SK-N-SH (cell line): ENCODE results near the gene SH3PXD2A. TPM values are rescaled to one million over a fixed set of nuclear protein-coding genes. Genes with fewer than 3 reads are reported as not detected.

ENCODE experiments used
- CTCF ChIA-PET: fragments of 300-600, 350-600 bp; formaldehyde crosslinking; extraction: SDS; loops from one replicate; lab custom pipeline; 2021; lab: Yijun Ruan, JAX
- POLR2A ChIA-PET: fragments of 350-600 bp; sonication (Branson Sonifier 250); formaldehyde crosslinking; extraction: SDS; loops from one replicate; lab custom pipeline; 2020; ENCODE audit warnings: antibody characterized with exemption, inconsistent platforms; lab: Yijun Ruan, JAX
- DNase-seq: peaks from one replicate; pipeline ENCODE4 v3.0.0; 2012
- H2AFZ ChIP-seq: fragments of 200-600 bp; sonication (generic); 2 replicates; pipeline ENCODE4 v1.8.1; 2016; ENCODE audit warnings: antibody characterized with exemption, mild to moderate bottlenecking, low read depth
- H3F3A ChIP-seq: fragments of 200-600 bp; sonication (generic); replicated peaks from 2 replicates; pipeline ENCODE3; 2016; ENCODE audit warnings: antibody characterized with exemption, mild to moderate bottlenecking; ENCODE audit not compliant: insufficient read depth
- H3K27ac ChIP-seq, 2 experiments: fragments of 200-500 bp in 1 of 2; fragments of 200-600 bp in 1 of 2; sonication (Bioruptor generic) in 1 of 2; sonication (generic), shearing (Covaris generic) in 1 of 2; 2 replicates each; pipeline versions ENCODE4 v1.5.1 to v1.6.1; 2014 to 2016; ENCODE audit warnings: low read depth in 2 of 2, inconsistent platforms in 1 of 2, low read length in 1 of 2, mild to moderate bottlenecking in 1 of 2, mixed read lengths in 1 of 2
- H3K27me3 ChIP-seq: fragments of 200-600 bp; sonication (generic), shearing (Covaris generic); 2 replicates; pipeline ENCODE4 v1.6.1; 2016; ENCODE audit warnings: mixed run types; ENCODE audit not compliant: insufficient read depth
- H3K36me3 ChIP-seq, 2 experiments: fragments of 200-500 bp in 1 of 2; fragments of 200-600 bp in 1 of 2; sonication (Bioruptor generic) in 1 of 2; sonication (generic) in 1 of 2; replicated peaks in 1 of 2; 2 replicates each; pipeline versions ENCODE3 to v1.5.1; 2014 to 2016; ENCODE audit warnings: low read length in 1 of 2, mild to moderate bottlenecking in 1 of 2; ENCODE audit not compliant: insufficient read depth in 2 of 2, control insufficient read depth in 1 of 2
- H3K4me1 ChIP-seq, 2 experiments: fragments of 200-500 bp in 1 of 2; fragments of 200-600 bp in 1 of 2; sonication (Bioruptor generic) in 1 of 2; sonication (generic), shearing (Covaris generic) in 1 of 2; 2 replicates each; pipeline versions ENCODE4 v1.5.1 to v1.6.1; 2014 to 2016; ENCODE audit warnings: low read depth in 1 of 2, low read length in 1 of 2, mixed run types in 1 of 2; ENCODE audit not compliant: insufficient read depth in 2 of 2, control insufficient read depth in 1 of 2
- H3K4me2 ChIP-seq: fragments of 200-600 bp; sonication (generic), shearing (Covaris generic); 2 replicates; pipeline ENCODE4 v1.6.1; 2017; ENCODE audit warnings: mixed run types
- H3K4me3 ChIP-seq, 2 experiments: fragments of 200-500 bp in 1 of 2; fragments of 200-600 bp in 1 of 2; sonication (Bioruptor generic) in 1 of 2; sonication (generic), shearing (Covaris generic) in 1 of 2; 2 replicates each; pipeline versions ENCODE4 v1.5.1 to v1.8.1; 2014 to 2016; ENCODE audit warnings: low read depth in 2 of 2, inconsistent platforms in 1 of 2, low read length in 1 of 2, mild to moderate bottlenecking in 1 of 2, mixed read lengths in 1 of 2, moderate library complexity in 1 of 2
- H3K79me2 ChIP-seq: fragments of 200-600 bp; sonication (generic); 2 replicates; pipeline ENCODE4 v1.8.1; 2017; ENCODE audit warnings: mild to moderate bottlenecking; ENCODE audit not compliant: insufficient read depth
- H3K9ac ChIP-seq: fragments of 200-600 bp; sonication (generic); 2 replicates; pipeline ENCODE4 v1.6.1; 2017; ENCODE audit warnings: mixed run types
- H3K9me2 ChIP-seq: fragments of 200-600 bp; sonication (generic); 2 replicates; pipeline ENCODE4 v1.6.1; 2017; ENCODE audit warnings: mixed run types
- H3K9me3 ChIP-seq: fragments of 200-600 bp; sonication (generic); 2 replicates; pipeline ENCODE4 v1.6.1; 2017; ENCODE audit warnings: mixed run types, mild to moderate bottlenecking, moderate library complexity
- H4K20me1 ChIP-seq: fragments of 200-600 bp; sonication (generic); 2 replicates; pipeline ENCODE4 v1.6.1; 2017; ENCODE audit warnings: mild to moderate bottlenecking, mixed run types; ENCODE audit not compliant: insufficient read depth
- CTCF ChIP-seq: fragments of 200-600 bp; sonication (generic); IDR thresholded peaks from 2 replicates; pipeline ENCODE4 v1.6.1; 2017; ENCODE audit warnings: antibody characterized with exemption, mild to moderate bottlenecking, moderate library complexity
- ELF1 ChIP-seq: IDR thresholded peaks from 2 replicates; pipeline ENCODE4 v1.4.0; 2012
- EZH2phosphoT487 ChIP-seq: fragments of 200-600 bp; sonication (generic); IDR thresholded peaks from 2 replicates; pipeline ENCODE4 v1.6.1; 2017; ENCODE audit warnings: low read depth, mixed run types, mild to moderate bottlenecking, antibody characterized with exemption, moderate library complexity, borderline replicate concordance
- FOXJ3 ChIP-seq: sonication (generic); formaldehyde crosslinking; IDR thresholded peaks from 2 replicates; pipeline ENCODE4 v1.5.1; 2020; ENCODE audit warnings: mild to moderate bottlenecking, missing genetic modification reagents
- GABPA ChIP-seq: IDR thresholded peaks from 2 replicates; pipeline ENCODE4 v1.4.0; 2012; ENCODE audit warnings: low read depth, mild to moderate bottlenecking
- MAX ChIP-seq: IDR thresholded peaks from 2 replicates; pipeline ENCODE4 v1.4.0; 2012; ENCODE audit warnings: low read depth
- MEF2A ChIP-seq: IDR thresholded peaks from 2 replicates; pipeline ENCODE4 v1.4.0; 2012; ENCODE audit warnings: low read depth, borderline replicate concordance
- POLR2AphosphoS5 ChIP-seq: IDR thresholded peaks from 2 replicates; pipeline ENCODE4 v1.6.1; 2012; ENCODE audit warnings: low read depth, low read length
- RAD21 ChIP-seq: IDR thresholded peaks from 2 replicates; pipeline ENCODE4 v1.6.1; 2012; ENCODE audit warnings: mild to moderate bottlenecking, low read length
- REST ChIP-seq: IDR thresholded peaks from 2 replicates; pipeline ENCODE4 v1.6.1; 2012; ENCODE audit warnings: mild to moderate bottlenecking, low read depth, low read length, moderate library complexity
- SIN3A ChIP-seq: IDR thresholded peaks from 2 replicates; pipeline ENCODE4 v1.6.1; 2012; ENCODE audit warnings: low read depth, mild to moderate bottlenecking, low read length, moderate library complexity, borderline replicate concordance
- SMC3 ChIP-seq: IDR thresholded peaks from 2 replicates; pipeline ENCODE4 v1.6.1; 2012; ENCODE audit warnings: low read depth, low read length, improper control_type of control experiment
- TAF1 ChIP-seq: IDR thresholded peaks from 2 replicates; pipeline ENCODE4 v1.6.1; 2012; ENCODE audit warnings: low read depth, mild to moderate bottlenecking, low read length, moderate library complexity, borderline replicate concordance
- USF1 ChIP-seq: IDR thresholded peaks from 2 replicates; pipeline ENCODE4 v1.4.0; 2012; ENCODE audit warnings: low read depth, borderline replicate concordance
- WGBS: methylation state at CpG from one replicate; pipeline ENCODE4 v1.1.6; 2017; ENCODE audit warnings: low lambda C conversion rate; 5-methylcytosine and 5-hydroxymethylcytosine counted together
- polyA plus RNA-seq, 3 experiments: library from polyadenylated mRNA; depleted of rRNA; stranded (reverse); fragments of >200 nt; gene quantifications; 2 replicates each; pipeline ENCODE4 v1.2.3, GENCODE V29; 2012

The SH3PXD2A gene
- polyA plus RNA-seq, 1 of the 3 experiments (the other 2 are of a cell fraction) = 2.5 TPM

GRCh38 chr10:103690281-103690680 lies 165.1 kb downstream of the SH3PXD2A start:
- no peak overlapping the region for H2AFZ ChIP-seq
- POLR2A ChIA-PET = no interaction called here
- H3K4me3 ChIP-seq = no peak overlapping the region
- H3K36me3 ChIP-seq = no peaks in the 10 kb centered on the region
- no peaks in the 10 kb centered on the region for H4K20me1 ChIP-seq
- H3K9me2 ChIP-seq = no peaks in the 10 kb centered on the region
- CTCF ChIA-PET = interaction anchor here (0.6 to 2.7 kb wide), 12 partner anchors 9 to 273 kb away, joined by 3 to 11 read pairs (median 4); no protein-coding TSS in a partner anchor
- no peak overlapping the region for H3K9ac ChIP-seq
- DNase-seq = no peak
- H3K79me2 ChIP-seq = no peaks in the 10 kb centered on the region
- no peaks in the 10 kb centered on the region for H3F3A ChIP-seq
- H3K4me1 ChIP-seq = peaks cover 0 to 8% of the 10 kb centered on the region in 2 experiments; a peak in 1 of 4 replicates
- WGBS = 93% methylated on average over 2 of the region's 2 CpGs
- no peaks in the 10 kb centered on the region for H3K9me3 ChIP-seq
- H3K27me3 ChIP-seq = no peaks in the 10 kb centered on the region
- H3K4me2 ChIP-seq = no peak overlapping the region
- no peak overlapping the region for H3K27ac ChIP-seq
- TF ChIP-seq MAX = no peak
- TF ChIP-seq SMC3 = no peak
- TF ChIP-seq FOXJ3 (CRISPR knock-in tag) = no peak
- TF ChIP-seq MEF2A = no peak
- no peak for TF ChIP-seq ELF1

- no peaks in the 10 kb centered on the region for H3K9me2 ChIP-seq
- H3F3A ChIP-seq = no peaks in the 10 kb centered on the region
- no peak overlapping the region for H3K4me2 ChIP-seq
- peaks cover 0 to 4% of the 10 kb centered on the region in 2 experiments; a peak in 1 of 4 replicates for H3K4me1 ChIP-seq
- 81% methylated on average over 4 of the region's 4 CpGs for WGBS
- no peaks in the 10 kb centered on the region for H3K9me3 ChIP-seq
- no peaks in the 10 kb centered on the region for H4K20me1 ChIP-seq
- H2AFZ ChIP-seq = no peak overlapping the region
- no peak overlapping the region for H3K27ac ChIP-seq
- H3K9ac ChIP-seq = no peak overlapping the region
- DNase-seq = no peak
- no peaks in the 10 kb centered on the region for H3K79me2 ChIP-seq
- ChIA-PET CTCF (interaction anchor here (0.7 to 4.6 kb wide), 7 partner anchors 9 to 196 kb away, joined by 3 to 91 read pairs (median 8); no protein-coding TSS in a partner anchor), POLR2A (no interaction called here)
- H3K27me3 ChIP-seq = no peaks in the 10 kb centered on the region
- H3K36me3 ChIP-seq = no peaks in the 10 kb centered on the region
- TF ChIP-seq MAX (no peak), REST (no peak), MEF2A (no peak), SIN3A (no peak), CTCF (no peak), GABPA (no peak), RAD21 (no peak), USF1 (no peak), POLR2AphosphoS5 (no peak), TAF1 (no peak), EZH2phosphoT487 (no peak), FOXJ3 (CRISPR knock-in tag) (no peak)
- no peak overlapping the region for H3K4me3 ChIP-seq
These were observed 166.9 kb downstream of the SH3PXD2A start for GRCh38 chr10:103688491-103688890.
